Calu3 (cell line): ENCODE measurements around the gene RFTN1. TPM values are rescaled to one million over a fixed set of nuclear protein-coding genes. Genes with fewer than 3 reads are reported as not detected.

ENCODE experiments used
- BruUV-seq: library from RNA; stranded (reverse); fragments of 400-500 nt; replicated peaks from 2 replicates; lab custom pipeline; 2021; lab: Mats Ljungman, UMichigan
- CTCF ChIA-PET: fragments of 300-600 bp; sonication (Branson Sonifier 250); formaldehyde crosslinking; loops from one replicate; lab custom pipeline; 2022; ENCODE audit warnings: antibody characterized with exemption; lab: Charles Lee
- DNase-seq: peaks from one replicate; pipeline ENCODE4 v3.0.0; 2022
- H3K27ac Mint-ChIP-seq: one replicate; pipeline ENCODE4 v1.8.0; 2022; ENCODE audit warnings: mixed read lengths; ENCODE audit not compliant: unreplicated experiment
- H3K27me3 Mint-ChIP-seq: one replicate; pipeline ENCODE4 v1.8.0; 2022; ENCODE audit warnings: mixed read lengths; ENCODE audit not compliant: unreplicated experiment
- H3K36me3 Mint-ChIP-seq: one replicate; pipeline ENCODE4 v1.8.0; 2022; ENCODE audit warnings: mild to moderate bottlenecking, moderate library complexity, mixed read lengths; ENCODE audit not compliant: insufficient read depth, unreplicated experiment
- H3K4me1 Mint-ChIP-seq: one replicate; pipeline ENCODE4 v1.8.0; 2022; ENCODE audit warnings: mild to moderate bottlenecking, low read depth, mixed read lengths; ENCODE audit not compliant: unreplicated experiment
- H3K4me3 Mint-ChIP-seq: one replicate; pipeline ENCODE4 v1.8.0; 2022; ENCODE audit warnings: mild to moderate bottlenecking, low read depth, moderate library complexity, mixed read lengths; ENCODE audit not compliant: unreplicated experiment
- H3K9me3 Mint-ChIP-seq: one replicate; pipeline ENCODE4 v1.8.0; 2022; ENCODE audit warnings: low read depth, mixed read lengths; ENCODE audit not compliant: unreplicated experiment
- CTCF ChIP-seq: fragments of 200-600 bp; IDR thresholded peaks from one replicate; pipeline ENCODE4 v1.8.0; 2022; ENCODE audit warnings: antibody characterized with exemption; ENCODE audit not compliant: unreplicated experiment
- intact Hi-C: fragments of 100-400 bp; cut with micrococcal nuclease; formaldehyde crosslinking; loops from one replicate; pipeline ENCODE4 v1.10.0; 2022; ENCODE audit not compliant: unreplicated experiment
- total RNA-seq: library from RNA; stranded (reverse); gene quantifications from 2 replicates; pipeline ENCODE4 v1.2.3, GENCODE V29; 2022

Gene RFTN1
- total RNA-seq, 1 experiment from 2014 or later = 1.6 TPM

- DNase-seq = no peak
- TF ChIP-seq CTCF = no peak
- H3K9me3 Mint-ChIP-seq = no peaks in the 10 kb centered on the region
- no peak overlapping the region for H3K27ac Mint-ChIP-seq
- no peak overlapping the region for H3K4me3 Mint-ChIP-seq
- CTCF ChIA-PET = no interaction called here
- no peaks in the 10 kb centered on the region for H3K4me1 Mint-ChIP-seq
- no TSS peak for BruUV-seq
- intact Hi-C loops = no loop called here
- H3K36me3 Mint-ChIP-seq = no peaks in the 10 kb centered on the region
- H3K27me3 Mint-ChIP-seq = peaks cover 5% of the 10 kb centered on the region
Measured at GRCh38 chr3:16468336-16469098, 45.0 kb downstream of the RFTN1 start.

- Mint-ChIP-seq H3K27me3 (peaks cover 10% of the 10 kb centered on the region), H3K4me3 (no peak overlapping the region), H3K9me3 (no peaks in the 10 kb centered on the region), H3K27ac (no peak overlapping the region), H3K4me1 (no peaks in the 10 kb centered on the region), H3K36me3 (no peaks in the 10 kb centered on the region)
- BruUV-seq = no TSS peak
- TF ChIP-seq CTCF = no peak
- intact Hi-C loops = no loop called here
- DNase-seq = no peak
- CTCF ChIA-PET = no interaction called here
Measured at GRCh38 chr3:16468002-16468335, 45.5 kb downstream of the RFTN1 start.

- TF ChIP-seq CTCF = no peak
- Mint-ChIP-seq H3K4me3 (no peak overlapping the region), H3K27ac (no peak overlapping the region), H3K36me3 (no peaks in the 10 kb centered on the region), H3K9me3 (no peaks in the 10 kb centered on the region), H3K4me1 (no peaks in the 10 kb centered on the region), H3K27me3 (peaks cover 16% of the 10 kb centered on the region)
- intact Hi-C loops = no loop called here
- no TSS peak for BruUV-seq
- no peak for DNase-seq
- CTCF ChIA-PET = no interaction called here
Measured at GRCh38 chr3:16467393-16467792, 46.1 kb downstream of the RFTN1 start.

GRCh38 chr3:16466822-16467221 is 46.7 kb downstream of the RFTN1 start:
- H3K4me1 Mint-ChIP-seq = no peaks in the 10 kb centered on the region
- H3K9me3 Mint-ChIP-seq = no peaks in the 10 kb centered on the region
- H3K27me3 Mint-ChIP-seq = peaks cover 22% of the 10 kb centered on the region
- H3K36me3 Mint-ChIP-seq = no peaks in the 10 kb centered on the region
- intact Hi-C loops = no loop called here
- no TSS peak for BruUV-seq
- no peak for DNase-seq
- no peak for TF ChIP-seq CTCF
- CTCF ChIA-PET = no interaction called here
- no peak overlapping the region for H3K27ac Mint-ChIP-seq
- no peak overlapping the region for H3K4me3 Mint-ChIP-seq
